Measurements from ENCODE around the gene EHBP1.

DNA sequence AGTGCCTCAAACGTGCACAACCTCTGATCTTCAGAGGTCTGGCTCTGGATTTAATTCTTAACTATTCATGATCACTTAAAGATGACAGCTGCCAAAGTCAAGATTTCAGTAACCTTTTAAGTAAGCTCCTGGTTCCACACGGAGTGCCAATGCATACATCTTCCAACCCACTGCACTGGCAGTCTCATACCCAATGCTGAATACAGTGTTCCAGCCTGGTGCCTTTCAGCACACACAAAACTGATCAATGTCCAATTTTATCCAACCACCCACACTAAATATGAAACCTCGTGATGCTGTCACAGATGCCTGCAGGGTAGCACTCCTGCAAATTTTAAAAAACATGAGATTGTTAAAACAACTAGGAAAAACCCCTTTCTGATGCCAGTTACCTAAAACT is 84.0 kb downstream of the EHBP1 start:
- TF ChIP-seq, protein P1, sequence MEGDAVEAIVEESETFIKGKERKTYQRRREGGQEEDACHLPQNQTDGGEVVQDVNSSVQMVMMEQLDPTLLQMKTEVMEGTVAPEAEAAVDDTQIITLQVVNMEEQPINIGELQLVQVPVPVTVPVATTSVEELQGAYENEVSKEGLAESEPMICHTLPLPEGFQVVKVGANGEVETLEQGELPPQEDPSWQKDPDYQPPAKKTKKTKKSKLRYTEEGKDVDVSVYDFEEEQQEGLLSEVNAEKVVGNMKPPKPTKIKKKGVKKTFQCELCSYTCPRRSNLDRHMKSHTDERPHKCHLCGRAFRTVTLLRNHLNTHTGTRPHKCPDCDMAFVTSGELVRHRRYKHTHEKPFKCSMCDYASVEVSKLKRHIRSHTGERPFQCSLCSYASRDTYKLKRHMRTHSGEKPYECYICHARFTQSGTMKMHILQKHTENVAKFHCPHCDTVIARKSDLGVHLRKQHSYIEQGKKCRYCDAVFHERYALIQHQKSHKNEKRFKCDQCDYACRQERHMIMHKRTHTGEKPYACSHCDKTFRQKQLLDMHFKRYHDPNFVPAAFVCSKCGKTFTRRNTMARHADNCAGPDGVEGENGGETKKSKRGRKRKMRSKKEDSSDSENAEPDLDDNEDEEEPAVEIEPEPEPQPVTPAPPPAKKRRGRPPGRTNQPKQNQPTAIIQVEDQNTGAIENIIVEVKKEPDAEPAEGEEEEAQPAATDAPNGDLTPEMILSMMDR (IDR thresholded peaks at IDR 0.05; ENCODE audit: low read depth, low read length, poor library complexity, severe bottlenecking) = no peak
- TF ChIP-seq EZH2phosphoT487 (IDR thresholded peaks at IDR 0.05; ENCODE audit: borderline replicate concordance, low read length) = no peak
